Measurements from ENCODE around the gene DEFB128.

DEFB128 gene

DNA sequence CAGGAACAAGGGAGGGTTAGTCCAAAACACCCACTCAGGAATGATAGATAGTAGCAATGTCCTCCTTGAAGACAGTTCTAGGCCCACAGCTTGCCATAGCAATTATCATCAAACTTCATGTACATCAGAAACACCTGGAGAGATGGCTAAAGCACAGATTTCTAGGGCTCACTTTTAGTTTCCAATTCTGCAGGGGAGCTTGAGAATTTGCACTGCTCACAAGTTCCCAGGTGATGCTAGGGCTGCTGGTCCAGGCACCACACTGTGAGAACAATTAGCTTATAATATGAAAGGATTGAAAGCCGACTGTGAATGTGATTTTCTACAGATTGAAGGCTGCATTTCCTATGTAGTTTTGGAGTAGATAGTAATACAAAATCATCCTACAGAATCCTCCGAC is 43.6 kb downstream of the DEFB128 start:
- DNase-seq, result no peak

DNA sequence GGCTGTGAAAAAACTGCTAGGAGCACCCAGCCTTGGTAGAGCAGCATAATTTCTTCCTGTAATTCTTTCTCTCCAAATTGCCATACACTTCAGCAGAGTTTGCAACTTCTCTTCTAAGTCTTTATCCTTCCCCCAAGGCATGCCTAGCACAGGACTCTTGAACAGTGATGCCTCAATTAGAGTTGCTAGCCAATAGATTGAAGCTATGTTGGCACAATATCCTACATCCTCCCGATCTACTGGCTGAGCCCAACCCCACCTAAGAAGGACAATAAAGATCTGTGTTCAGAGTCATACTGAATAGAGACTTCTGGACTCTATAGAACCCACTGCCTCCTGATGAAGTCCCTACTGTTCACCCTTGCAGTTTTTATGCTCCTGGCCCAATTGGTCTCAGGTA is 47.2 kb downstream of the DEFB128 start, which contains the start of gene DEFB126:
TSS of gene DEFB126 (plus strand) at position 301 of the 400 bp plus-strand sequence. CDS start at position 340, 39 bp downstream.
- DNase-seq, result no peak
